Esophagus muscularis mucosa (tissue), 4 donors: ENCODE measurements around the gene SEC16B. TPM values are rescaled to one million over a fixed set of nuclear protein-coding genes. Genes with fewer than 3 reads are reported as not detected.

Source experiments
- DNase-seq: peaks from one replicate; pipeline ENCODE4 v3.0.0-alpha.2; 2017; ENCODE audit errors: extremely low spot score
- H3K27ac ChIP-seq, 4 donors: fragments of 200-600 bp; sonication (generic); replicated peaks in 1 of 4; 1 replicate in 3 of 4; 2 replicates in 1 of 4; pipeline ENCODE4 v1.5.1; 2016 to 2019; ENCODE audit warnings: mild to moderate bottlenecking in 1 of 4
- H3K27me3 ChIP-seq, 4 donors: fragments of 200-600 bp; sonication (generic); one replicate each; pipeline versions ENCODE4 v1.5.1 to v1.6.0; 2016 to 2019
- H3K36me3 ChIP-seq, 4 donors: fragments of 200-600 bp; sonication (generic); one replicate each; pipeline ENCODE4 v1.5.1; 2016 to 2019
- H3K4me1 ChIP-seq, 4 donors: fragments of 200-600 bp; sonication (generic); one replicate each; pipeline ENCODE4 v1.5.1; 2016 to 2019
- H3K4me3 ChIP-seq, 4 donors: fragments of 200-600 bp; sonication (generic); 1 replicate in 2 of 4; 2 replicates in 2 of 4; pipeline ENCODE4 v1.5.1; 2016 to 2019; ENCODE audit warnings: mild to moderate bottlenecking in 4 of 4, moderate library complexity in 1 of 4
- H3K9me3 ChIP-seq, 4 donors: fragments of 200-600 bp; sonication (generic); 1 replicate in 3 of 4; 2 replicates in 1 of 4; pipeline ENCODE4 v1.5.1; 2016 to 2019
- EP300 ChIP-seq: sonication (generic); formaldehyde crosslinking; IDR thresholded peaks from one replicate; pipeline ENCODE4 v1.6.1; 2017; ENCODE audit warnings: antibody characterized with exemption
- POLR2A ChIP-seq: fragments of 450-650 bp; IDR thresholded peaks from one replicate; pipeline ENCODE4 v1.6.1; 2017; ENCODE audit warnings: antibody characterized with exemption, moderate library complexity, mild to moderate bottlenecking, low read depth
- POLR2AphosphoS5 ChIP-seq, 2 donors: sonication (generic); formaldehyde crosslinking; IDR thresholded peaks; one replicate each; pipeline ENCODE4 v1.6.1; 2017; ENCODE audit warnings: antibody characterized with exemption in 2 of 2
- WGBS: methylation state at CpG from one replicate; pipeline ENCODE4 v1.1.5; 2018; 5-methylcytosine and 5-hydroxymethylcytosine counted together
- intact Hi-C: fragments of 100-400 bp; cut with DNase I; formaldehyde crosslinking; loops from one replicate; pipeline ENCODE4 v1.15.1; 2023
- total RNA-seq, 4 donors: library from RNA; depleted of rRNA; stranded (reverse); fragments of >200 nt; gene quantifications; one replicate each; pipeline versions ENCODE4 v1.1.0 to v1.2.1, GENCODE V29; 2016
- TF ChIP-seq, protein P1 (sequence below), 3 experiments: fragments of 200-600 bp in 2 of 3; fragments of 450-650 bp in 1 of 3; sonication (generic) in 2 of 3; IDR thresholded peaks; one replicate each; pipeline ENCODE4 v1.5.1; 2017 to 2019; ENCODE audit warnings: antibody characterized with exemption in 3 of 3, mild to moderate bottlenecking in 2 of 3, moderate library complexity in 1 of 3

Gene SEC16B
- total RNA-seq, 4 donors from 2014 or later, result 0.83 to 2.6 (median 1.8) TPM

- Histone ChIP-seq H3K27ac (no peak overlapping the region), H3K4me1 (no peaks in the 10 kb centered on the region), H3K27me3 (no peaks in the 10 kb centered on the region), H3K9me3 (no peaks in the 10 kb centered on the region), H3K36me3 (peaks cover 25 to 76% (median 61%) of the 10 kb centered on the region in 4 donors), H3K4me3 (no peak overlapping the region)
- 85% methylated on average over 8 of the region's 8 CpGs for WGBS
- intact Hi-C loops, result no loop called here
- no peak for TF ChIP-seq POLR2AphosphoS5 (IDR thresholded peaks at IDR 0.05)
- TF ChIP-seq, protein P1, sequence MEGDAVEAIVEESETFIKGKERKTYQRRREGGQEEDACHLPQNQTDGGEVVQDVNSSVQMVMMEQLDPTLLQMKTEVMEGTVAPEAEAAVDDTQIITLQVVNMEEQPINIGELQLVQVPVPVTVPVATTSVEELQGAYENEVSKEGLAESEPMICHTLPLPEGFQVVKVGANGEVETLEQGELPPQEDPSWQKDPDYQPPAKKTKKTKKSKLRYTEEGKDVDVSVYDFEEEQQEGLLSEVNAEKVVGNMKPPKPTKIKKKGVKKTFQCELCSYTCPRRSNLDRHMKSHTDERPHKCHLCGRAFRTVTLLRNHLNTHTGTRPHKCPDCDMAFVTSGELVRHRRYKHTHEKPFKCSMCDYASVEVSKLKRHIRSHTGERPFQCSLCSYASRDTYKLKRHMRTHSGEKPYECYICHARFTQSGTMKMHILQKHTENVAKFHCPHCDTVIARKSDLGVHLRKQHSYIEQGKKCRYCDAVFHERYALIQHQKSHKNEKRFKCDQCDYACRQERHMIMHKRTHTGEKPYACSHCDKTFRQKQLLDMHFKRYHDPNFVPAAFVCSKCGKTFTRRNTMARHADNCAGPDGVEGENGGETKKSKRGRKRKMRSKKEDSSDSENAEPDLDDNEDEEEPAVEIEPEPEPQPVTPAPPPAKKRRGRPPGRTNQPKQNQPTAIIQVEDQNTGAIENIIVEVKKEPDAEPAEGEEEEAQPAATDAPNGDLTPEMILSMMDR (IDR thresholded peaks at IDR 0.05), result no peak
- TF ChIP-seq EP300, result no peak
- no peak for TF ChIP-seq POLR2A
- no peak for DNase-seq
Observed at GRCh38 chr1:177935638-177936415, 34.0 kb downstream of the SEC16B start.

DNA sequence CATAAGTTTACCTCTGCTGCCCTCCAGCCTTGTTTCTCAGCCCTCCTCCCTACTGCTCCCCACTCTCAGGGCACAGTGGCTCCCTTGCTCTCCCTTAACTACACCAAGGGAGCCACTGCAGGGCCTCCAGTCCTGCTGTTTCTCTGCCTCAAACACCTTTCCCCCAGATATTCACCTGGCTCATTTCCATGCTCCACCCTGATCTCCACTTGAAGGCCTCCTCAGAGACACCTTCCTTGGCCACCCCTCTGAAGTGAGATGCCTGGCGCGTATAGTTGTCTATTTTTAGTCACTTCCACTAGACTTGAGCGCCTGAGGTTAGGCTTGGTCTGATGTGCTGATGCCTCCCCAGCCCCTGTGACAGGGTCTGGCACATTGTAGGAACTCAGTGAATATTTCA, 34.9 kb downstream of the SEC16B start:
- intact Hi-C loops, result no loop called here
- TF ChIP-seq, protein P1 (IDR thresholded peaks at IDR 0.05), result no peak
- TF ChIP-seq POLR2A (no peak), EP300 (no peak), POLR2AphosphoS5 (IDR thresholded peaks at IDR 0.05) (no peak)

GRCh38 chr1:177934461-177934860, 35.4 kb downstream of the SEC16B start:
- over 99% methylated on average over 3 of the region's 3 CpGs for WGBS
- Histone ChIP-seq H3K4me3 (no peak overlapping the region), H3K27ac (no peak overlapping the region), H3K36me3 (peaks cover 16 to 76% (median 58%) of the 10 kb centered on the region in 4 donors), H3K27me3 (no peaks in the 10 kb centered on the region), H3K4me1 (no peaks in the 10 kb centered on the region), H3K9me3 (no peaks in the 10 kb centered on the region)
- TF ChIP-seq POLR2AphosphoS5 (IDR thresholded peaks at IDR 0.05) (no peak), POLR2A (no peak), EP300 (no peak)
- TF ChIP-seq, protein P1 (IDR thresholded peaks at IDR 0.05), result no peak
- DNase-seq, result no peak
- intact Hi-C loops, result no loop called here

More for the DNA sequence above, 34.9 kb downstream of the SEC16B start:
- WGBS, result 76% methylated on average over 3 of the region's 3 CpGs
- DNase-seq, result no peak
- H3K4me1 ChIP-seq, result no peaks in the 10 kb centered on the region
- no peak overlapping the region for H3K4me3 ChIP-seq
- peaks cover 16 to 76% (median 58%) of the 10 kb centered on the region in 4 donors for H3K36me3 ChIP-seq
- no peaks in the 10 kb centered on the region for H3K27me3 ChIP-seq
- no peaks in the 10 kb centered on the region for H3K9me3 ChIP-seq
- no peak overlapping the region for H3K27ac ChIP-seq

DNA sequence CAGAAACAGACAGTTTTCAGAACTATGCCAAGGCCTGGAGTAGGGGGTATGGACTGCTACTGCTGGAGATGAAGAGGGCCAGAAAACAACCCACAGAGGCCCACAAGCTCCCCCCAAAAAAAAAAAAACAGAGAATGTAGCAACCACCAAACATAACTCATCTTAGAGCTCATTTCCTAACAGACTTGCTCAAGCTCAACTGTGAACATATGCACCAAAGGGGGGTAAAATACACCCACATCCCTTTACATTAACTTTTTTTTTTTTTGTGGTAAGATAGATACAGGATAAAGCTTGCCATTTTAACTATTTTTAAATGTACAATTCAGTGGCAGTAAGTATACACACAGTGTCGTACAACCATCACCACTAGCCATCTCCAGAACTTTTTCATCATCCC, 36.0 kb downstream of the SEC16B start:
- no peak overlapping the region for H3K4me3 ChIP-seq
- TF ChIP-seq EP300 (no peak), POLR2AphosphoS5 (IDR thresholded peaks at IDR 0.05) (no peak), POLR2A (no peak)
- TF ChIP-seq, protein P1 (IDR thresholded peaks at IDR 0.05), result no peak
- peaks cover 17 to 76% (median 57%) of the 10 kb centered on the region in 4 donors for H3K36me3 ChIP-seq
- 70% methylated on average over 1 of the region's 1 CpG for WGBS
- DNase-seq, result no peak
- intact Hi-C loops, result no loop called here
- H3K27ac ChIP-seq, result no peak overlapping the region
- H3K4me1 ChIP-seq, result no peaks in the 10 kb centered on the region
- H3K9me3 ChIP-seq, result no peaks in the 10 kb centered on the region
- H3K27me3 ChIP-seq, result no peaks in the 10 kb centered on the region
